Calu3 (cell line): ENCODE measurements around the gene LRRN2. TPM values are rescaled to one million over a fixed set of nuclear protein-coding genes. Genes with fewer than 3 reads are reported as not detected.

Experiments
- BruUV-seq: library from RNA; stranded (reverse); fragments of 400-500 nt; replicated peaks from 2 replicates; lab custom pipeline; 2021; lab: Mats Ljungman, UMichigan
- CTCF ChIA-PET: fragments of 300-600 bp; sonication (Branson Sonifier 250); formaldehyde crosslinking; loops from one replicate; lab custom pipeline; 2022; ENCODE audit warnings: antibody characterized with exemption; lab: Charles Lee
- DNase-seq: peaks from one replicate; pipeline ENCODE4 v3.0.0; 2022
- H3K27ac Mint-ChIP-seq: one replicate; pipeline ENCODE4 v1.8.0; 2022; ENCODE audit warnings: mixed read lengths; ENCODE audit not compliant: unreplicated experiment
- H3K27me3 Mint-ChIP-seq: one replicate; pipeline ENCODE4 v1.8.0; 2022; ENCODE audit warnings: mixed read lengths; ENCODE audit not compliant: unreplicated experiment
- H3K36me3 Mint-ChIP-seq: one replicate; pipeline ENCODE4 v1.8.0; 2022; ENCODE audit warnings: mild to moderate bottlenecking, moderate library complexity, mixed read lengths; ENCODE audit not compliant: insufficient read depth, unreplicated experiment
- H3K4me1 Mint-ChIP-seq: one replicate; pipeline ENCODE4 v1.8.0; 2022; ENCODE audit warnings: mild to moderate bottlenecking, low read depth, mixed read lengths; ENCODE audit not compliant: unreplicated experiment
- H3K4me3 Mint-ChIP-seq: one replicate; pipeline ENCODE4 v1.8.0; 2022; ENCODE audit warnings: mild to moderate bottlenecking, low read depth, moderate library complexity, mixed read lengths; ENCODE audit not compliant: unreplicated experiment
- H3K9me3 Mint-ChIP-seq: one replicate; pipeline ENCODE4 v1.8.0; 2022; ENCODE audit warnings: low read depth, mixed read lengths; ENCODE audit not compliant: unreplicated experiment
- CTCF ChIP-seq: fragments of 200-600 bp; IDR thresholded peaks from one replicate; pipeline ENCODE4 v1.8.0; 2022; ENCODE audit warnings: antibody characterized with exemption; ENCODE audit not compliant: unreplicated experiment
- intact Hi-C: fragments of 100-400 bp; cut with micrococcal nuclease; formaldehyde crosslinking; loops from one replicate; pipeline ENCODE4 v1.10.0; 2022; ENCODE audit not compliant: unreplicated experiment
- total RNA-seq: library from RNA; stranded (reverse); gene quantifications from 2 replicates; pipeline ENCODE4 v1.2.3, GENCODE V29; 2022

Gene LRRN2
- total RNA-seq, 1 experiment from 2014 or later = not detected

- no peak for DNase-seq
- no peak overlapping the region for H3K27ac Mint-ChIP-seq
- no peaks in the 10 kb centered on the region for H3K36me3 Mint-ChIP-seq
- TF ChIP-seq CTCF = no peak
- H3K4me1 Mint-ChIP-seq = peaks cover 13% of the 10 kb centered on the region
- H3K4me3 Mint-ChIP-seq = no peak overlapping the region
- CTCF ChIA-PET = no interaction called here
- H3K9me3 Mint-ChIP-seq = no peaks in the 10 kb centered on the region
- BruUV-seq = no TSS peak
- intact Hi-C loops = no loop called here
- peaks cover 12% of the 10 kb centered on the region for H3K27me3 Mint-ChIP-seq
Observed at GRCh38 chr1:204598319-204598969, 87.1 kb downstream of the LRRN2 start.

GRCh38 chr1:204592246-204592948 is 93.1 kb downstream of the LRRN2 start:
- Mint-ChIP-seq H3K27me3 (no peaks in the 10 kb centered on the region), H3K9me3 (no peaks in the 10 kb centered on the region), H3K27ac (peak overlapping the region; percentile 40), H3K4me3 (no peak overlapping the region), H3K4me1 (peaks cover 39% of the 10 kb centered on the region), H3K36me3 (no peaks in the 10 kb centered on the region)
- DNase-seq = no peak
- CTCF ChIA-PET = interaction anchor here (0.9 to 1.8 kb wide), 6 partner anchors 15 to 215 kb away, joined by 3 to 14 read pairs (median 4); no protein-coding TSS in a partner anchor
- intact Hi-C loops = no loop called here
- no TSS peak for BruUV-seq
- no peak for TF ChIP-seq CTCF

GRCh38 chr1:204591473-204592090 is 94.0 kb downstream of the LRRN2 start:
- no peaks in the 10 kb centered on the region for H3K9me3 Mint-ChIP-seq
- DNase-seq = peak; percentile 21
- peak overlapping the region; percentile 40 for H3K27ac Mint-ChIP-seq
- H3K36me3 Mint-ChIP-seq = no peaks in the 10 kb centered on the region
- TF ChIP-seq CTCF = no peak
- peaks cover 39% of the 10 kb centered on the region for H3K4me1 Mint-ChIP-seq
- no peaks in the 10 kb centered on the region for H3K27me3 Mint-ChIP-seq
- intact Hi-C loops = no loop called here
- no peak overlapping the region for H3K4me3 Mint-ChIP-seq
- CTCF ChIA-PET = interaction anchor here (0.6 to 1.8 kb wide), 9 partner anchors 13 to 216 kb away, joined by 3 to 14 read pairs (median 3); no protein-coding TSS in a partner anchor
- no TSS peak for BruUV-seq

GRCh38 chr1:204589409-204590038 is 96.0 kb downstream of the LRRN2 start:
- Mint-ChIP-seq H3K9me3 (no peaks in the 10 kb centered on the region), H3K27ac (no peak overlapping the region), H3K27me3 (no peaks in the 10 kb centered on the region), H3K4me1 (peaks cover 29% of the 10 kb centered on the region), H3K4me3 (no peak overlapping the region), H3K36me3 (no peaks in the 10 kb centered on the region)
- CTCF ChIA-PET = no interaction called here
- intact Hi-C loops = no loop called here
- DNase-seq = no peak
- TF ChIP-seq CTCF = no peak
- no TSS peak for BruUV-seq
